C4-2B (cell line): ENCODE results near the gene LNX2.

Experiments used
- H3K27ac ChIP-seq: fragments of 450-650 bp; 2 replicates; pipeline ENCODE4 v1.5.1; 2017
- ZFX ChIP-seq: fragments of 450-650 bp; IDR thresholded peaks from 2 replicates; pipeline ENCODE4 v1.6.1; 2017
- TF ChIP-seq, protein P1 (sequence below): fragments of 450-650 bp; conservative IDR thresholded peaks from 2 replicates; pipeline ENCODE4 v1.5.1; 2017; ENCODE audit warnings: mild to moderate bottlenecking

LNX2 gene

DNA sequence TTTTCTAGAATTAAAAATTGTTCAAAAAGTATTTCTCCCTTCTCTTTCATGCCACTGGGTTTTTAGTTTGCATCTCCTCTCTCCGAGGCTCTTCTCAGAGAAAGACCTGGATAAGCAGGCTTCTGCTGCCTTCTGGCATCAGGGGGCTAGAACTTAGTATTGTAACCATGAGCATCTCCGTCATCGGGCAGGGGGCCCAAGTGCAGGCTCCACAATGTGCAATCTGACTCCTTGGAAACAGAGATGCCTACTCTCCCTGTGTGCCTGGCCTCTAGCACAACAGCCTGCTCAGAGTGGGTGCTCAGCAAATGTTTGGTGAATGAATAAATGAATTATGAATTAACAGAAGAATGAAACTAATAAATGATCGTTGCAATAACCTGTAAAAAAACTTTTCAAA lies 124.3 kb downstream of the LNX2 start:
- no peak overlapping the region for H3K27ac ChIP-seq
- TF ChIP-seq ZFX: no peak
- TF ChIP-seq, protein P1, sequence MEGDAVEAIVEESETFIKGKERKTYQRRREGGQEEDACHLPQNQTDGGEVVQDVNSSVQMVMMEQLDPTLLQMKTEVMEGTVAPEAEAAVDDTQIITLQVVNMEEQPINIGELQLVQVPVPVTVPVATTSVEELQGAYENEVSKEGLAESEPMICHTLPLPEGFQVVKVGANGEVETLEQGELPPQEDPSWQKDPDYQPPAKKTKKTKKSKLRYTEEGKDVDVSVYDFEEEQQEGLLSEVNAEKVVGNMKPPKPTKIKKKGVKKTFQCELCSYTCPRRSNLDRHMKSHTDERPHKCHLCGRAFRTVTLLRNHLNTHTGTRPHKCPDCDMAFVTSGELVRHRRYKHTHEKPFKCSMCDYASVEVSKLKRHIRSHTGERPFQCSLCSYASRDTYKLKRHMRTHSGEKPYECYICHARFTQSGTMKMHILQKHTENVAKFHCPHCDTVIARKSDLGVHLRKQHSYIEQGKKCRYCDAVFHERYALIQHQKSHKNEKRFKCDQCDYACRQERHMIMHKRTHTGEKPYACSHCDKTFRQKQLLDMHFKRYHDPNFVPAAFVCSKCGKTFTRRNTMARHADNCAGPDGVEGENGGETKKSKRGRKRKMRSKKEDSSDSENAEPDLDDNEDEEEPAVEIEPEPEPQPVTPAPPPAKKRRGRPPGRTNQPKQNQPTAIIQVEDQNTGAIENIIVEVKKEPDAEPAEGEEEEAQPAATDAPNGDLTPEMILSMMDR: no peak
